HK-2 (cell line): ENCODE results near the gene ANXA5.
A peak's percentile ranks its signal among the peaks of the same experiment; 100 is the strongest.

Source experiments
- DNase-seq: peaks from one replicate; pipeline ENCODE4 v3.0.0-alpha.2; 2018; ENCODE audit not compliant: unreplicated experiment

The ANXA5 gene

GRCh38 chr4:121712001-121712651 lies 15.3 kb upstream of the ANXA5 start:
- no peak for DNase-seq

GRCh38 chr4:121711263-121712000 lies 14.7 kb upstream of the ANXA5 start:
- DNase-seq = peak; percentile 89

GRCh38 chr4:121709766-121710405 lies 13.1 kb upstream of the ANXA5 start:
- DNase-seq = no peak

- DNase-seq = no peak
Measured at GRCh38 chr4:121707344-121707743, 10.6 kb upstream of the ANXA5 start.

GRCh38 chr4:121706595-121707021 lies 9.8 kb upstream of the ANXA5 start:
- DNase-seq = peak; percentile 59

- DNase-seq = no peak
Measured at GRCh38 chr4:121705521-121705920, 8.7 kb upstream of the ANXA5 start.

GRCh38 chr4:121702136-121702535 lies 5.4 kb upstream of the ANXA5 start:
- no peak for DNase-seq

GRCh38 chr4:121701263-121701662 lies 4.5 kb upstream of the ANXA5 start:
- no peak for DNase-seq

- DNase-seq = no peak
Measured at GRCh38 chr4:121698236-121698671, 1.5 kb upstream of the ANXA5 start.

GRCh38 chr4:121697564-121697963 lies 784 bp upstream of the ANXA5 start:
- DNase-seq = no peak

GRCh38 chr4:121696170-121696580 lies 605 bp downstream of the ANXA5 start:
- DNase-seq = peak; percentile 68

- no peak for DNase-seq
Measured at GRCh38 chr4:121693886-121694285, 2.9 kb downstream of the ANXA5 start.

GRCh38 chr4:121693450-121693849 lies 3.3 kb downstream of the ANXA5 start:
- no peak for DNase-seq

GRCh38 chr4:121692261-121692660 lies 4.5 kb downstream of the ANXA5 start:
- DNase-seq = no peak

- peak; percentile 49 for DNase-seq
Measured at GRCh38 chr4:121690001-121690400, 6.8 kb downstream of the ANXA5 start.

- DNase-seq = no peak
Measured at GRCh38 chr4:121688701-121689100, 8.1 kb downstream of the ANXA5 start.

GRCh38 chr4:121688261-121688660 lies 8.5 kb downstream of the ANXA5 start:
- DNase-seq = no peak

- no peak for DNase-seq
Measured at GRCh38 chr4:121686255-121686654, 10.5 kb downstream of the ANXA5 start.

- no peak for DNase-seq
Measured at GRCh38 chr4:121685257-121685656, 11.5 kb downstream of the ANXA5 start.

GRCh38 chr4:121684561-121684960 lies 12.2 kb downstream of the ANXA5 start:
- no peak for DNase-seq

- DNase-seq = no peak
Measured at GRCh38 chr4:121684016-121684415, 12.8 kb downstream of the ANXA5 start.

GRCh38 chr4:121680571-121680970 lies 16.2 kb downstream of the ANXA5 start:
- DNase-seq = no peak

- no peak for DNase-seq
Measured at GRCh38 chr4:121679951-121680350, 16.8 kb downstream of the ANXA5 start.
